H1 (cell line): ENCODE data around the gene POLR3K. TPM values are rescaled to one million over a fixed set of nuclear protein-coding genes. Genes with fewer than 3 reads are reported as not detected.

Experiments used
- CTCF ChIA-PET: fragments of 300-600 bp; sonication (Branson Sonifier 250); formaldehyde crosslinking; loops from one replicate; lab custom pipeline; 2021; ENCODE audit not compliant: partially characterized antibody; lab: Charles Lee
- POLR2A ChIA-PET: fragments of 300-600 bp; sonication (Branson Sonifier 250); formaldehyde crosslinking; loops from one replicate; lab custom pipeline; 2021; ENCODE audit warnings: inconsistent platforms; ENCODE audit not compliant: partially characterized antibody; lab: Charles Lee
- DNase-seq, 2 experiments: peaks; one replicate each; pipeline versions ENCODE4 v3.0.0 to v3.0.0-alpha.2; 2010 to 2022; ENCODE audit warnings: low spot score in 2 of 2, low read depth in 1 of 2, mixed read lengths in 1 of 2
- FAIRE-seq: peaks from 2 replicates; lab custom pipeline; 2011; peaks lifted over from hg19 to GRCh38; lab: Jason Lieb, UNC
- H2AFZ ChIP-seq: 2 replicates; pipeline ENCODE4 v1.8.1; 2012; ENCODE audit warnings: low read length, inconsistent platforms
- H2AK5ac ChIP-seq: 2 replicates; pipeline ENCODE4 v1.6.1; 2013; ENCODE audit warnings: low read depth, low read length
- H2BK120ac ChIP-seq: replicated peaks from 2 replicates; pipeline ENCODE3; 2013; ENCODE audit warnings: low read depth, low read length, inconsistent platforms
- H2BK12ac ChIP-seq: 2 replicates; pipeline ENCODE4 v1.6.1; 2013; ENCODE audit warnings: low read depth, low read length
- H2BK15ac ChIP-seq: 2 replicates; pipeline ENCODE4 v1.6.1; 2013; ENCODE audit warnings: low read length
- H2BK20ac ChIP-seq: 2 replicates; pipeline ENCODE4 v1.6.1; 2013; ENCODE audit warnings: low read length
- H2BK5ac ChIP-seq: 2 replicates; pipeline ENCODE4 v1.6.1; 2013; ENCODE audit warnings: low read depth, low read length
- H3K14ac ChIP-seq: 2 replicates; pipeline ENCODE4 v1.6.1; 2013; ENCODE audit warnings: inconsistent platforms; ENCODE audit not compliant: insufficient read length
- H3K18ac ChIP-seq: 2 replicates; pipeline ENCODE4 v1.6.1; 2013; ENCODE audit warnings: low read length; ENCODE audit errors: extremely low read depth
- H3K23ac ChIP-seq: 2 replicates; pipeline ENCODE4 v1.6.1; 2013; ENCODE audit warnings: inconsistent platforms; ENCODE audit not compliant: insufficient read length
- H3K23me2 ChIP-seq: 2 replicates; pipeline ENCODE4 v1.6.1; 2013; ENCODE audit warnings: low read depth, low read length
- H3K27ac ChIP-seq: 2 replicates; pipeline ENCODE4 v1.6.1; 2011; ENCODE audit warnings: low read depth, low read length, inconsistent platforms
- H3K27me3 ChIP-seq, 4 experiments: replicated peaks in 1 of 4; 1 replicate in 1 of 4; 2 replicates in 3 of 4; pipeline versions ENCODE4 v1.6.1 to v1.8.1; 2011 to 2013; ENCODE audit warnings: low read length in 3 of 4, mild to moderate bottlenecking in 3 of 4, inconsistent platforms in 2 of 4, mixed read lengths in 2 of 4, moderate library complexity in 1 of 4; ENCODE audit not compliant: control insufficient read depth in 3 of 4, insufficient read depth in 3 of 4; ENCODE audit errors: extremely low read depth in 1 of 4
- H3K36me3 ChIP-seq, 4 experiments: 2 replicates each; pipeline versions ENCODE4 v1.6.1 to v1.8.1; 2011 to 2013; ENCODE audit warnings: mild to moderate bottlenecking in 4 of 4, low read length in 3 of 4, moderate library complexity in 2 of 4, control low read depth in 1 of 4, inconsistent platforms in 1 of 4; ENCODE audit not compliant: insufficient read depth in 4 of 4, control insufficient read depth in 2 of 4
- H3K4ac ChIP-seq: replicated peaks from 2 replicates; pipeline ENCODE3; 2013; ENCODE audit warnings: low read length, low read depth, mixed read lengths, inconsistent platforms; ENCODE audit not compliant: insufficient read length
- H3K4me1 ChIP-seq, 4 experiments: replicated peaks in 1 of 4; 1 replicate in 1 of 4; 2 replicates in 3 of 4; pipeline versions ENCODE4 v1.6.1 to v1.8.1; 2011 to 2013; ENCODE audit warnings: low read length in 3 of 4, inconsistent platforms in 2 of 4, mixed read lengths in 1 of 4; ENCODE audit not compliant: insufficient read depth in 4 of 4, control insufficient read depth in 3 of 4
- H3K4me2 ChIP-seq, 2 experiments: 2 replicates each; pipeline versions ENCODE4 v1.6.1 to v1.8.1; 2011 to 2013; ENCODE audit warnings: low read depth in 2 of 2, low read length in 2 of 2, control low read depth in 1 of 2, inconsistent platforms in 1 of 2, mild to moderate bottlenecking in 1 of 2; ENCODE audit not compliant: insufficient read depth in 1 of 2
- H3K4me3 ChIP-seq, 4 experiments: fragments of 200-600, 300-600 bp in 1 of 4; sonication (generic), shearing (Covaris generic), sonication (Bioruptor Twin) in 1 of 4; 2 replicates each; pipeline versions ENCODE4 v1.5.1 to v1.8.1; 2011 to 2016; ENCODE audit warnings: low read length in 4 of 4, low read depth in 3 of 4, control low read depth in 2 of 4, inconsistent platforms in 2 of 4, mild to moderate bottlenecking in 2 of 4, mixed read lengths in 1 of 4, moderate library complexity in 1 of 4; ENCODE audit not compliant: insufficient read depth in 2 of 4; ENCODE audit errors: extremely low read depth in 1 of 4
- H3K56ac ChIP-seq: replicated peaks from 2 replicates; pipeline ENCODE3; 2013; ENCODE audit warnings: low read depth, mild to moderate bottlenecking, mixed read lengths, low read length, inconsistent platforms; ENCODE audit not compliant: insufficient read length
- H3K79me1 ChIP-seq: 2 replicates; pipeline ENCODE4 v1.6.1; 2013; ENCODE audit warnings: low read depth, low read length, control low read depth
- H3K79me2 ChIP-seq, 2 experiments: 2 replicates each; pipeline versions ENCODE4 v1.6.1 to v1.8.1; 2012 to 2013; ENCODE audit warnings: low read length in 2 of 2, mild to moderate bottlenecking in 2 of 2, inconsistent platforms in 1 of 2; ENCODE audit not compliant: insufficient read depth in 2 of 2, control insufficient read depth in 1 of 2
- H3K9ac ChIP-seq, 4 experiments: replicated peaks in 1 of 4; 1 replicate in 1 of 4; 2 replicates in 3 of 4; pipeline versions ENCODE4 v1.6.1 to v1.8.1; 2011 to 2013; ENCODE audit warnings: low read depth in 3 of 4, low read length in 3 of 4, control low read depth in 2 of 4, mild to moderate bottlenecking in 2 of 4, moderate library complexity in 2 of 4, inconsistent platforms in 1 of 4; ENCODE audit errors: extremely low read depth in 1 of 4
- H3K9me3 ChIP-seq, 2 experiments: 2 replicates each; pipeline versions ENCODE4 v1.6.1 to v1.8.1; 2012 to 2013; ENCODE audit warnings: mild to moderate bottlenecking in 2 of 2, moderate library complexity in 2 of 2, control low read depth in 1 of 2, inconsistent platforms in 1 of 2, low read depth in 1 of 2, low read length in 1 of 2, mixed read lengths in 1 of 2; ENCODE audit not compliant: insufficient read depth in 2 of 2
- H4K20me1 ChIP-seq, 2 experiments: replicated peaks in 1 of 2; 2 replicates each; pipeline versions ENCODE3 to v1.8.1; 2011 to 2013; ENCODE audit warnings: inconsistent platforms in 2 of 2, low read length in 2 of 2, mild to moderate bottlenecking in 1 of 2; ENCODE audit not compliant: insufficient read depth in 2 of 2, control insufficient read depth in 1 of 2
- H4K5ac ChIP-seq: 2 replicates; pipeline ENCODE4 v1.6.1; 2013; ENCODE audit warnings: low read length, low read depth, mixed read lengths, inconsistent platforms; ENCODE audit not compliant: insufficient read length
- H4K8ac ChIP-seq: 2 replicates; pipeline ENCODE4 v1.8.0; 2013; ENCODE audit warnings: mild to moderate bottlenecking, moderate library complexity, low read length, inconsistent platforms; ENCODE audit not compliant: insufficient read depth; ENCODE audit errors: extremely low read depth
- H4K91ac ChIP-seq: replicated peaks from 2 replicates; pipeline ENCODE3; 2013; ENCODE audit warnings: low read length, mixed read lengths, inconsistent platforms; ENCODE audit not compliant: insufficient read length
- ASH2L ChIP-seq: fragments of 200-600, 300-600 bp; sonication (generic); IDR thresholded peaks from one replicate; pipeline ENCODE4 v1.7.1; 2017; ENCODE audit warnings: low read length
- CTCF ChIP-seq, 3 experiments: IDR thresholded peaks; 1 replicate in 2 of 3; 2 replicates in 1 of 3; pipeline versions ENCODE4 v1.5.1 to v1.6.1; 2011; ENCODE audit warnings: low read length in 3 of 3, mild to moderate bottlenecking in 3 of 3, inconsistent platforms in 2 of 3, low read depth in 1 of 3, moderate library complexity in 1 of 3; ENCODE audit not compliant: insufficient read depth in 1 of 3; ENCODE audit errors: control extremely low read depth in 1 of 3
- EZH2 ChIP-seq: fragments of 200-600 bp; sonication (generic); IDR thresholded peaks from 2 replicates; pipeline ENCODE4 v1.7.1; 2012; ENCODE audit warnings: low read depth, mild to moderate bottlenecking, moderate library complexity, low read length, inconsistent platforms; ENCODE audit not compliant: severe bottlenecking
- GTF2F1 ChIP-seq: IDR thresholded peaks from 2 replicates; pipeline ENCODE4 v1.6.1; 2012; ENCODE audit warnings: low read depth, low read length, improper control_type of control experiment, borderline replicate concordance
- HDAC2 ChIP-seq, 2 experiments: fragments of 300-600 bp in 1 of 2; sonication (generic) in 1 of 2; IDR thresholded peaks; 2 replicates each; pipeline ENCODE4 v1.6.1; 2011 to 2012; ENCODE audit warnings: low read depth in 2 of 2, low read length in 2 of 2, mild to moderate bottlenecking in 2 of 2, moderate library complexity in 2 of 2, borderline replicate concordance in 1 of 2, inconsistent platforms in 1 of 2
- POLR2A ChIP-seq, 2 experiments: IDR thresholded peaks; 1 replicate in 1 of 2; 2 replicates in 1 of 2; pipeline ENCODE4 v1.6.1; 2011; ENCODE audit warnings: low read depth in 2 of 2, low read length in 2 of 2, mild to moderate bottlenecking in 2 of 2; ENCODE audit errors: control extremely low read depth in 1 of 2
- POLR2AphosphoS5 ChIP-seq: IDR thresholded peaks from 2 replicates; pipeline ENCODE4 v1.6.1; 2011; ENCODE audit warnings: low read depth, low read length
- SUZ12 ChIP-seq: fragments of 200-600 bp; sonication (generic); IDR thresholded peaks from 2 replicates; pipeline ENCODE4 v1.6.1; 2012; ENCODE audit warnings: mild to moderate bottlenecking, inconsistent platforms, low read length, moderate library complexity, mixed read lengths
- WGBS, 2 experiments: shearing (Covaris generic) in 1 of 2; methylation state at CpG; one replicate each; pipeline versions ENCODE4 v1.1.6 to v1.1.7; 2013 to 2015; ENCODE audit warnings: low lambda C conversion rate in 2 of 2, mixed read lengths in 2 of 2, inconsistent platforms in 1 of 2, low coverage in 1 of 2, missing lambda C conversion rate in 1 of 2; ENCODE audit not compliant: insufficient replicate concordance in 2 of 2, insufficient coverage in 1 of 2, insufficient read length in 1 of 2; ENCODE audit errors: extremely low coverage in 1 of 2, missing lambda C conversion rate in 1 of 2; 5-methylcytosine and 5-hydroxymethylcytosine counted together
- polyA plus RNA-seq, 7 experiments: library from polyadenylated mRNA; depleted of rRNA in 3 of 7; stranded (reverse) in 5 of 7; unstranded in 2 of 7; fragments of >200 nt in 5 of 7; fragments of 200-250 nt in 2 of 7; gene quantifications; 1 replicate in 5 of 7; 2 replicates in 1 of 7; 4 replicates in 1 of 7; pipeline versions ENCODE4 v1.2.1 to v1.2.3, GENCODE V29; 2011 to 2013; ENCODE audit warnings: missing spikeins in 2 of 7, mixed read lengths in 2 of 7
- total RNA-seq: library from RNA; stranded (reverse); fragmentation: NEBNext Ultra II Directional; extraction: Animal tissue kit (Norgen Biotek cat#: 25700); gene quantifications from 2 replicates; pipeline ENCODE4 v1.2.1, GENCODE V29; 2021

The POLR3K gene
- total and polyA plus RNA-seq, 2 of the 8 experiments (the other 6 are each of a cell fraction or from before 2014, with no cell fraction given): 45.4 to 80.5 TPM

- Histone ChIP-seq H3K27me3 (no peaks in the 10 kb centered on the region), H2BK15ac (no peak overlapping the region), H4K91ac (no peak overlapping the region), H3K4me3 (no peak overlapping the region), H3K4me2 (no peak overlapping the region), H2AFZ (no peak overlapping the region), H3K9ac (no peak overlapping the region), H3K56ac (no peak overlapping the region), H4K20me1 (peaks cover 0 to 10% of the 10 kb centered on the region in 2 experiments), H2BK20ac (no peak overlapping the region), H2BK12ac (no peak overlapping the region), H3K23ac (no peak overlapping the region), H4K8ac (no peak overlapping the region; the same call in 1 of the 2 replicates), H3K79me1 (no peaks in the 10 kb centered on the region), H2AK5ac (no peak overlapping the region), H2BK120ac (no peak overlapping the region), H3K36me3 (peaks cover 3 to 8% (median 5%) of the 10 kb centered on the region in 4 experiments; a peak in 5 of 8 replicates), H3K9me3 (no peaks in the 10 kb centered on the region), H3K4me1 (no peaks in the 10 kb centered on the region), H3K14ac (no peak overlapping the region), H3K27ac (no peak overlapping the region; the same call in 1 of the 2 replicates), H4K5ac (no peak overlapping the region), H3K4ac (no peak overlapping the region), H3K79me2 (no peaks in the 10 kb centered on the region), H3K18ac (no peak overlapping the region), H3K23me2 (no peaks in the 10 kb centered on the region), H2BK5ac (no peak overlapping the region)
- FAIRE-seq: no peak
- CTCF ChIA-PET: interaction anchor here (1.5 to 25.7 kb wide), 8 partner anchors 7 to 89 kb away, joined by 4 to 856 read pairs (median 26); partner anchors contain the start of gene RHBDF1
- 88% methylated on average over 15 of the region's 15 CpGs; no CpG with 5 or more reads in 1 of the 2 experiments for WGBS, 2 experiments
- POLR2A ChIA-PET: interaction anchor here (0.7 to 12.4 kb wide), 3 partner anchors 13 to 25 kb away, joined by 3 to 153 read pairs (median 3); partner anchors contain the start of gene RHBDF1
- DNase-seq: no peak
- no peak for TF ChIP-seq HDAC2 (IDR thresholded peaks at IDR 0.05; ENCODE audit: borderline replicate concordance in 1 of 2, low read depth in 2 of 2, low read length in 2 of 2)
- no peak; the same call in 1 of the 2 replicates for TF ChIP-seq POLR2AphosphoS5
- no peak for TF ChIP-seq SUZ12
- no peak for TF ChIP-seq CTCF (IDR thresholded peaks at IDR 0.05; ENCODE audit: control extremely low read depth in 1 of 3, insufficient read depth in 1 of 3, low read depth in 1 of 3, low read length in 3 of 3)
- no peak for TF ChIP-seq POLR2A (IDR thresholded peaks at IDR 0.05; ENCODE audit: control extremely low read depth in 1 of 2, low read depth in 2 of 2, low read length in 2 of 2)
- TF ChIP-seq EZH2: no peak
- no peak for TF ChIP-seq GTF2F1
- TF ChIP-seq ASH2L: no peak
Measured at GRCh38 chr16:92431-93339, 39.3 kb upstream of the POLR3K start.
